ENCODE measurements around the gene SUFU.

SUFU gene

DNA sequence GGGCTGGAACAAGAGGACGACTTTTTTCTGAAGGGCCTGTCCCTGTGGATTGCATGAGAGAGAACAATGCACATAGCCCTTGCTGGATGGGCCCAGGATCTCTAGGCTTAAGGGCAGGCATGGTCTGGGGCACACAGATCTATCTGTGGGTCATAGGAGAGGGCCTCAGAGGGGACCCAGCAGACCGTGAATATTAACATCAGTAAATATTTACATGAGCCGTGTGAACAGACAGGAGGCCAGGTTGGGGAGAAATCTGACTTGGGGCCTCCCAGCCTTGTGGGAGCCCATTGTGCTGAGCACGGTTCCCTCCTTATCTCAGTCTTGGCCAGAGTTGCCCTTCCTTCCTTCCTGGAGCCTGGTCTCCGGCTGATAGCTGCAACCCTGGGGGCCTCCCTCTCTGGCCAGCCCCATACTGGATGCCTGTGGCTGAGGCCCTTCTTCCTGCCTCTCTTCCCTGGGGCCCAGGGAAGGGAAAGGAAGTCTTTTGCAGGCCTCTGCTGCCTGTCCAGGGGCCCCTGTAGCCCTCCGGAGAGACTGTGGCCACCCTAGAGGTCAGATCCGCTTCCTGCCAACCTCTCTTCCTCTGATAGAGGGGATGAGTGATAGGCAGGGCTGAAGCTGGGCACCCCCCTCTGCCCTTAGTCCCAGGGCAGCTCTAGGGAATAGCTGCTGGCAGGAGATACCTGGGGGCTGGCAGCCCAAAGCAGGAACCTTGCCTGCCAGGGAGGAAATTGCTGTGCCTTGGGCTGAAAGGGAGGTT, 96.0 kb downstream of the SUFU start:
- no peak for DNase-seq

- DNase-seq = no peak
Observed at GRCh38 chr10:102600816-102601215, 97.0 kb downstream of the SUFU start.

GRCh38 chr10:102601639-102602038, 97.9 kb downstream of the SUFU start:
- DNase-seq = no peak

GRCh38 chr10:102602272-102603045, 98.7 kb downstream of the SUFU start:
- DNase-seq = no peak

GRCh38 chr10:102603946-102604345, 100.2 kb downstream of the SUFU start:
- DNase-seq = no peak

GRCh38 chr10:102604439-102604841, 100.7 kb downstream of the SUFU start:
- DNase-seq = no peak

- DNase-seq = no peak
Observed at GRCh38 chr10:102605712-102606111, 101.9 kb downstream of the SUFU start.

- DNase-seq = no peak
Observed at GRCh38 chr10:102608487-102608886, 104.7 kb downstream of the SUFU start.

DNA sequence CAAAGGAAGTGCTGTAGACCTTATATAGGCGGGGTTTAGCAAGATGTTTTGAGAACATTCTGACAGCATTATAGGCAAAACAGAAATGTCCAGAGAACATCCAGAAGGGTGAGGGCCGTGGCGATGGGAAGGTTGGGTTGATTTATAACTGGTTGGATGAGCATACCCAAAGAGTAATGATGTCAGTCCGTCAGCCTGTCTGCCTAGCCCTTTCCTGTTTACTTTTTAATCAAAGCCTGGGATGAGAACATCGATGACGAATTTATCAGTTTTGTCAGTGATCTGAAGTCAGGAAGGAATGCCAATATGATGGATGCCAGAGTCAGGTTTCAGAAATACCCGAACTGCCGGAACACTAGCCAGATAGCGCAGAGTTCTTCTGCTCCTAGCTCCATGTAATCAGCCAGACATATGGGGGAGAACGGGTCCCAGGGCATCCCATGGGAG, 106.7 kb downstream of the SUFU start:
- DNase-seq = no peak

- no peak for DNase-seq
Observed at GRCh38 chr10:102611514-102612087, 107.8 kb downstream of the SUFU start.

DNA sequence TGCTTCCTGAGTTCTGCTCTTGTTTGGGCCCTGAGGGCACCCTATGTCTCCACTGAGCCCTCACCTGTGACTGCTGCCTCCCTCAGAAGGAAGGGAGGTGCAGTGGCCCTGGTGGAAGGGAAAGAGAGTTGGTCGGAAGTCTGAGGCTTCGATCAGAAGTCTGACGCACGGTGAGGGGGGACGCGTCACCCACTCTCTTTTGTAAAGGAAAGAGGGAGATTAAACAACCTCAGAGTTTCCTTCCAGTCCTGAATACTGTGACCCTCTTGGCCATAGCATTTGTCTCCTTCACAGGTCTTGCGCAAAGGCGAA, 109.1 kb downstream of the SUFU start:
- no peak for DNase-seq

GRCh38 chr10:102613286-102613685, 109.5 kb downstream of the SUFU start:
- DNase-seq = no peak

DNA sequence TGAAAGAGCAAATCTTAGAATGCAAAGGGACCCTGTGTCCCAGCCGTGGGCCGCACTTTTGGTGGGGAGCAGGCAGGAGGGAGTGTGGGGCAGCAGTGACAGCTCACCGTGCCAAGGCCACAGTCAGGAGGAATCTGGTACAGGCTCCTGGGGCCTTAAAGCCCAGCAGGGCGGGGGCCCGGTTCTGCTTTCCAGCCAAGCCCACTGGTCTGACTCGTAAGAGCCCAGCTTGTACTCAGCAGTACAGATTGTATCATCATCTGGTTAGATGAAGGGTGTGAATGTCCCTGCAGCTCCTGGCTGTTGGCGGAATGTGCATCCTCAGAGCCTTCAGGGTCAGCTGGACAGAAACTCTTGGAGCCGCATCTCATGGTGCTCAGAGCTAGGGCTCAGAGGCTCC, 110.0 kb downstream of the SUFU start:
- no peak for DNase-seq

GRCh38 chr10:102614888-102615287, 111.1 kb downstream of the SUFU start:
- DNase-seq = no peak

DNA sequence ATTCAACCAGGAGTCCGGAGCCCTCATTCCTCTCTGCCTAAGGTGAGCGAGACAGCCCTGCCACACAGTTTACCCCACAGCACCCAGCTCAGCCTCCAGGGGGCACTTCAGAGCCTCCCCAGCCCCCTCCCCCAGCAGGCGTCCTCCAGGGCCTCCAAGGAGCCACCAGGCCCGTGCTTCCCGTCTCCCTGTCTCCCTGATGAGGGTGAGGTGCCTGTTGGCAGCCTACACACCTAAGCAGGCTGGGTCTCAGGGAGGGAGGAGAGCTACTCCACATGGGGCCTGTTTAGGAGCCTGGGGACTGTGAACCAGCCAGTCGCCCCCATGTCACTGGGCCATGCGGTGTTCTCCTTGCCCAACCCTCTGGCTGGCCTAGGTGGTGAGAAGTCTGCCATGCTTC, 111.6 kb downstream of the SUFU start:
- no peak for DNase-seq

GRCh38 chr10:102616066-102616770, 112.4 kb downstream of the SUFU start:
- no peak for DNase-seq

DNA sequence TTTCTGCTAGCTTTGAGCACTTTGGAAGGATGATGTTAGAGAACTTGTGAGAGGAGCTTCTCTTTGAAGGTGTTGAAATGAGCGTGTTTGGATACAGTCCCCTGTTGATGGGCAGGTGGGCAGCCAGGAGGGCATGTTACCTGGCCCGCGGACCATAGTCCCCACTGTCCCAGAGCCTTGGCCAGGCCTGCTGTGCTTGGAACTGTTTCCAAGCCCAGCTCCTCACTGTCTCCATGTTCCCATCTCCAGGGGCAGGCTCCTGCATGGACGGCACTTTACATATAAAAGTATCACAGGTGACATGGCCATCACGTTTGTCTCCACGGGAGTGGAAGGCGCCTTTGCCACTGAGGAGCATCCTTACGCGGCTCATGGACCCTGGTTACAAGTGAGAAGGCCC, 113.3 kb downstream of the SUFU start:
- no peak for DNase-seq

DNA sequence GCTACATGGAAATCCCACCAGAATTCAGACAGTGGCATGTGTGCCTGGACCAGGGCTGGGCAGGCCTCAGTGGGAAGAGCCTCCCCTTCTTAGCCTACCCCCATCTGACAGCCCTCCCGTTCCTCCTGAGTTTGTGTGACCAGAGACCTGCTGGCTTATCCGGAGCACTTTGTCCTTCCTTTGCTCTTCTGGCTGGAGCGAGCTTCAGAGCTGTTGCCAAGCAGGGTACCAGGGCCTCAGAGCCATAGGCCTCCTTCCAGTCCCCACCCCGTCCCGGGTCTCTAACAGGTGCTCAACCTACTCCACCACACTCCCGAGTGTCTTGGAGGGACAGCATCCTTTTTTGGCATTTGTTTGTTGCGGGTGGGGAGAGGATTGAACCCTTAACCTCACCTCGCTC, 114.0 kb downstream of the SUFU start:
- DNase-seq = no peak

DNA sequence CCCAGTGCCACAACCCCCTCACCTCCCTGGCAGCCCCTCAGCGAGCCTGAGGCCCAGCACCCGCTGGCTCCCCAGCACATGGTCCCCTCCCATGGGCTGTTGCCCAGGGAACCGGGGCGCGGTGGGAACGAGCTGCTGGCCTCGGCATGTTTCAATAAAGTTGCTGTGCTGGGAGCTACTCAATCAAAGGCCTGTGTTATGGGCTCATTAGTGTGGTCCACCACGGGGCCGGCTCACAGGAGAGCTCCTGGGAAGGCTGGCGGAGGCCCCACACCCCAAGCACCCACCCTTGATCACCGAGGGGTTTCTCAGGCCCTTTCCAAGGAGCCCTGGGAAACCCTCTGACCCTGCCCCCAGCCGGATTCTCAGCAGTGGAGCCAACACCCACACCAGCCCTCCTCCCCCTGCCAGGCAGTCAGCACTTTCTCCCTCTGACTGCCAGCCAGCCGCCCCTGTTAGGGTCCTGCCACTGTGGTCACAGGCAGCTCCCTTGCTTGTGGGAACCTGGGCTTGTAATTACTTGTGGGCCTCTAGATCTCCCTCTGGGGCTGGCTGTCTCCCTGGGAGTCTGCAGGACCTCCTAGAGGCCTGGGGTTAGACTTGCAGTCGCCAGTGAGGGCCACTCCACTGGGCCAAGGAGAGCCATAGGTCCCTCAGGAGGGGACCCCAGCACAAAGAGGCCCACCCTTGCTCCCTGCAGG, 115.7 kb downstream of the SUFU start:
- DNase-seq = no peak

DNA sequence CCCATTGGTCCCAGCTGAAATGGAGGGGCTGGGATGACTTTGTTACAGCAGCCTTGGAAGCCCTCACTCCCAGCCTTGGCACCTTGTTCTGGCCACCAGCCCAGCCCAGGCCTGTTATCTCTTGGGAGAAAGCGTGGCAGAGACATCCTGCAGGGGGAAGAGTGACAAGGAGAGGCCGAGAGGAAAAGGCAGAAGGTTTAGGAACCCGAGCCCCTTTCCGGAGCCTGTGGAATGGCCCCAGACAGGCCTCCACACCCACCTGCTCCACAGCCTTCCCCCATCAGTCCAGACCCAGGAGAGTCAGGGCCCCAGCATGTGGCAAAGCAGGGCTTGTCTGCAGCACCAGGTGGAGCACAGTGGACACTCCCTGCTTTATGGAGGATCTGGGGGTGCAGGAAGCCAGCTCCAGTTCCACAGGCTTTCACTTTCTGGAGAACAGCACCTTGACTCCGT, 116.4 kb downstream of the SUFU start:
- no peak for DNase-seq

- no peak for DNase-seq
Observed at GRCh38 chr10:102620591-102621442, 117.0 kb downstream of the SUFU start.
